ENCODE results near the gene HP1BP3.

DNA sequence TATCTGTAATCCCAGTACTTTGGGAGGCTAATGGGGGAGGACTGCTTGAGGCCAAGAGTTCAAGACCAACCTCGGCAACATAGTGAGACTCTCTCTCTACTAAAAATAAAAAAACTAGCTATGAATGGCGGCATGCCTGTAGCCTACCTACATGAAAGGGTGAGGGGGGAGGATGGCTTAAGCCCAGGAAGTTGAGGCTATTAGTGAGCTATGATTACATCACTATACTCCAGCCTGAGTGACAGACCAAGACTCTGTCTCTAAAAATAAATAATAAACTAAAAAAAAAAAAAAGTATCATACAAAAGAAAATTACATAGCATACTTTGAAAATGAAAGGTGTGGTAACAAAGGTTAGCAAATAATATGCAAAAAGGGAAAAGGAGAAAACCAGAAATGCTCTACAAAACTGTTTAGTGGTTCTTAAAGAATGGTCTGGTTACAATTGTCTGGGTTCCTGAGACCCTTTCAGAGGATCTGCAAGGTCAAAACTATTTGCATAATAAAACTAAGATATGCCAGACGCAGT, 35.6 kb downstream of the HP1BP3 start:
- TF ChIP-seq, protein P1, sequence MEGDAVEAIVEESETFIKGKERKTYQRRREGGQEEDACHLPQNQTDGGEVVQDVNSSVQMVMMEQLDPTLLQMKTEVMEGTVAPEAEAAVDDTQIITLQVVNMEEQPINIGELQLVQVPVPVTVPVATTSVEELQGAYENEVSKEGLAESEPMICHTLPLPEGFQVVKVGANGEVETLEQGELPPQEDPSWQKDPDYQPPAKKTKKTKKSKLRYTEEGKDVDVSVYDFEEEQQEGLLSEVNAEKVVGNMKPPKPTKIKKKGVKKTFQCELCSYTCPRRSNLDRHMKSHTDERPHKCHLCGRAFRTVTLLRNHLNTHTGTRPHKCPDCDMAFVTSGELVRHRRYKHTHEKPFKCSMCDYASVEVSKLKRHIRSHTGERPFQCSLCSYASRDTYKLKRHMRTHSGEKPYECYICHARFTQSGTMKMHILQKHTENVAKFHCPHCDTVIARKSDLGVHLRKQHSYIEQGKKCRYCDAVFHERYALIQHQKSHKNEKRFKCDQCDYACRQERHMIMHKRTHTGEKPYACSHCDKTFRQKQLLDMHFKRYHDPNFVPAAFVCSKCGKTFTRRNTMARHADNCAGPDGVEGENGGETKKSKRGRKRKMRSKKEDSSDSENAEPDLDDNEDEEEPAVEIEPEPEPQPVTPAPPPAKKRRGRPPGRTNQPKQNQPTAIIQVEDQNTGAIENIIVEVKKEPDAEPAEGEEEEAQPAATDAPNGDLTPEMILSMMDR (IDR thresholded peaks at IDR 0.05) = no peak
- TF ChIP-seq POLR2A (IDR thresholded peaks at IDR 0.05) (no peak), EP300 (IDR thresholded peaks at IDR 0.05) (no peak)
